Spleen (tissue), 13 donors: Measurements from ENCODE around the gene RPGRIP1. TPM values are rescaled to one million over a fixed set of nuclear protein-coding genes. Genes with fewer than 3 reads are reported as not detected.

Experiments used
- DNase-seq: peaks from one replicate; pipeline ENCODE4 v3.0.0-alpha.2; 2020
- H3K27ac ChIP-seq, 8 donors: fragments of 200-600 bp; sonication (generic) in 7 of 8; 1 replicate in 4 of 8; 2 replicates in 4 of 8; pipeline versions ENCODE4 v1.5.0 to v1.8.0; 2016 to 2021; ENCODE audit warnings: inconsistent platforms in 4 of 8, mild to moderate bottlenecking in 4 of 8, moderate library complexity in 1 of 8
- H3K27me3 ChIP-seq, 7 donors: fragments of 200-600 bp; sonication (generic) in 6 of 7; replicated peaks in 1 of 7; 1 replicate in 4 of 7; 2 replicates in 3 of 7; pipeline versions ENCODE4 v1.5.0 to v1.8.0; 2016 to 2021; ENCODE audit warnings: inconsistent platforms in 3 of 7, mild to moderate bottlenecking in 1 of 7
- H3K36me3 ChIP-seq, 6 donors: fragments of 200-600 bp; sonication (generic) in 5 of 6; 1 replicate in 4 of 6; 2 replicates in 2 of 6; pipeline versions ENCODE4 v1.5.0 to v1.8.0; 2016 to 2021; ENCODE audit warnings: inconsistent platforms in 2 of 6
- H3K4me1 ChIP-seq, 6 donors: fragments of 200-600 bp; sonication (generic) in 5 of 6; 1 replicate in 3 of 6; 2 replicates in 3 of 6; pipeline versions ENCODE4 v1.5.0 to v1.8.0; 2016 to 2021; ENCODE audit warnings: inconsistent platforms in 3 of 6
- H3K4me3 ChIP-seq, 8 donors: fragments of 200-600 bp; sonication (generic) in 7 of 8; 1 replicate in 4 of 8; 2 replicates in 4 of 8; pipeline versions ENCODE4 v1.5.0 to v1.8.0; 2016 to 2021; ENCODE audit warnings: inconsistent platforms in 4 of 8, mild to moderate bottlenecking in 4 of 8, moderate library complexity in 2 of 8
- H3K9me3 ChIP-seq, 8 donors: fragments of 200-600 bp; sonication (generic) in 7 of 8; 1 replicate in 4 of 8; 2 replicates in 4 of 8; pipeline versions ENCODE4 v1.5.0 to v1.8.0; 2016 to 2021; ENCODE audit warnings: inconsistent platforms in 4 of 8
- POLR2A ChIP-seq, 3 donors: fragments of 450-650 bp; IDR thresholded peaks; one replicate each; pipeline ENCODE4 v1.5.1; 2017; ENCODE audit warnings: antibody characterized with exemption in 3 of 3, mild to moderate bottlenecking in 1 of 3
- POLR2AphosphoS5 ChIP-seq, 3 donors: sonication (generic); formaldehyde crosslinking; IDR thresholded peaks; one replicate each; pipeline ENCODE4 v1.5.1; 2017; ENCODE audit warnings: antibody characterized with exemption in 3 of 3
- WGBS, 5 donors: extraction: QIAGEN DNeasy Blood & Tissue Kit in 3 of 5; methylation state at CpG; one replicate each; pipeline versions ENCODE4 v1.1.5 to v1.1.7; 2013 to 2018; 5-methylcytosine and 5-hydroxymethylcytosine counted together
- intact Hi-C: fragments of 100-400 bp; cut with DNase I; formaldehyde crosslinking; loops from one replicate; pipeline ENCODE4 v1.15.0; 2023; ENCODE audit warnings: low total_unique reads
- long read RNA-seq, 2 donors: transcript quantifications; one replicate each; lab custom pipeline, GENCODE V29; 2026
- polyA plus RNA-seq, 3 donors: library from polyadenylated mRNA; stranded (reverse); fragments of 200-250 nt; gene quantifications; one replicate each; pipeline ENCODE4 v1.2.1, GENCODE V29; 2013
- total RNA-seq, 7 donors: library from RNA; depleted of rRNA in 3 of 7; stranded (reverse); fragments of >200 nt in 3 of 7; fragmentation: NEBNext Ultra II Directional in 4 of 7; extraction: Animal tissue kit (Norgen Biotek cat#: 25700) in 4 of 7; gene quantifications; one replicate each; pipeline versions ENCODE4 v1.1.0 to v1.2.1, GENCODE V29; 2016 to 2021
- TF ChIP-seq, protein P1 (sequence below), 11 experiments: fragments of 200-600 bp in 7 of 11; fragments of 450-650 bp in 4 of 11; sonication (generic) in 4 of 11; IDR thresholded peaks in 8 of 11; conservative IDR thresholded peaks in 3 of 11; 1 replicate in 7 of 11; 2 replicates in 4 of 11; pipeline versions ENCODE4 v1.4.0 to v1.8.0; 2016 to 2021; ENCODE audit warnings: antibody characterized with exemption in 11 of 11, inconsistent platforms in 4 of 11, mild to moderate bottlenecking in 1 of 11
- donor health status: healthy with polysubstance abuse.
- donor health status: DM: no; HTN: no; CAD: no; lungs with moderate emphysema.
- donor health status: DM: no; HTN: no; CAD: no.
- donor health status: Bipolar disorder and iron deficiency.
- donor health status: healthy.
- donor health status: DM: no; HTN: no; CAD: no.
- donor health status: DM: yes; HTN: yes; CAD: no.

RPGRIP1 gene
- total RNA-seq (1 to 10 TPM in 3 of 7 donors, under 1 TPM in 4; 0.33 to 4.0 (median 0.87) TPM), polyA plus RNA-seq (1 to 10 TPM in 1 of 3 donors, under 1 TPM in 2; 0.46 to 1.3 (median 0.61) TPM)
- long read RNA-seq, donor 1, partial matches to known transcripts: 38 of 44 reads
- long read RNA-seq, donor 1, other reads (novel, unspliced or antisense): 6 of 44 reads
- long read RNA-seq, donor 2, partial matches to known transcripts: 42 of 42 reads
- long read RNA-seq, donor 2, other reads (novel, unspliced or antisense): 0 of 42 reads

DNA sequence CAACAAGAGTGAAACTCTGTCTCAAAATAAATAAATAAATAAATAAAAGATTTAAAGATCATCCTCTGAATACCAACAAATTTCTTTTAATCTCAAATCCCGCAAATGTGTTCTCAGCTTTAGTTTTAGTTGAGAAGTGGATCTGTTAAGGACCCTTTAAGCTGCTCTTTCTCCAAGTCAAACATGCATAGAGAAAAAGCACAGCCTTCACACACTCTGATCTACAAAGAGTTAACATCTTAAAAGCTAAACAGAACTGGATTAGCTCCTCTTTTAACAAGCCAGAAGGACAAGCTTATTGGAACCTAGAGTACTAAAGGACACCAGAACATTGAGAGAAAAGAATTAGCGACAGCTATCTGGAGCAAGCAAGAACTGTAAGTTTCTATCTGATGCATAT, at the start of gene RPGRIP1:
Gene RPGRIP1 (plus strand): TSS at position 301 of the 400 bp plus-strand sequence. CDS start 7,894 bp downstream, outside the sequence.
- H3K4me1 ChIP-seq: peaks cover 0 to 8% (median 0%) of the 10 kb centered on the region in 6 donors
- H3K36me3 ChIP-seq: no peaks in the 10 kb centered on the region
- H3K27ac ChIP-seq: peak within 1 kb of the TSS in 1 of 8 donors; percentile 3
- H3K4me3 ChIP-seq: no peak within 1 kb of the TSS
- 87 to 98% (median 95%) methylated on average over 2 of the region's 2 CpGs for WGBS, 5 donors
- no peak for TF ChIP-seq POLR2AphosphoS5 (IDR thresholded peaks at IDR 0.05)
- TF ChIP-seq, protein P1, sequence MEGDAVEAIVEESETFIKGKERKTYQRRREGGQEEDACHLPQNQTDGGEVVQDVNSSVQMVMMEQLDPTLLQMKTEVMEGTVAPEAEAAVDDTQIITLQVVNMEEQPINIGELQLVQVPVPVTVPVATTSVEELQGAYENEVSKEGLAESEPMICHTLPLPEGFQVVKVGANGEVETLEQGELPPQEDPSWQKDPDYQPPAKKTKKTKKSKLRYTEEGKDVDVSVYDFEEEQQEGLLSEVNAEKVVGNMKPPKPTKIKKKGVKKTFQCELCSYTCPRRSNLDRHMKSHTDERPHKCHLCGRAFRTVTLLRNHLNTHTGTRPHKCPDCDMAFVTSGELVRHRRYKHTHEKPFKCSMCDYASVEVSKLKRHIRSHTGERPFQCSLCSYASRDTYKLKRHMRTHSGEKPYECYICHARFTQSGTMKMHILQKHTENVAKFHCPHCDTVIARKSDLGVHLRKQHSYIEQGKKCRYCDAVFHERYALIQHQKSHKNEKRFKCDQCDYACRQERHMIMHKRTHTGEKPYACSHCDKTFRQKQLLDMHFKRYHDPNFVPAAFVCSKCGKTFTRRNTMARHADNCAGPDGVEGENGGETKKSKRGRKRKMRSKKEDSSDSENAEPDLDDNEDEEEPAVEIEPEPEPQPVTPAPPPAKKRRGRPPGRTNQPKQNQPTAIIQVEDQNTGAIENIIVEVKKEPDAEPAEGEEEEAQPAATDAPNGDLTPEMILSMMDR (IDR thresholded peaks at IDR 0.05 in 8 of 11, conservative IDR thresholded peaks at IDR 0.05 in 3 of 11): no peak
- no peak for TF ChIP-seq POLR2A (IDR thresholded peaks at IDR 0.05)
- DNase-seq: no peak
- H3K27me3 ChIP-seq: no peaks in the 10 kb centered on the region
- no peaks in the 10 kb centered on the region for H3K9me3 ChIP-seq
- intact Hi-C loops: no loop called here

DNA sequence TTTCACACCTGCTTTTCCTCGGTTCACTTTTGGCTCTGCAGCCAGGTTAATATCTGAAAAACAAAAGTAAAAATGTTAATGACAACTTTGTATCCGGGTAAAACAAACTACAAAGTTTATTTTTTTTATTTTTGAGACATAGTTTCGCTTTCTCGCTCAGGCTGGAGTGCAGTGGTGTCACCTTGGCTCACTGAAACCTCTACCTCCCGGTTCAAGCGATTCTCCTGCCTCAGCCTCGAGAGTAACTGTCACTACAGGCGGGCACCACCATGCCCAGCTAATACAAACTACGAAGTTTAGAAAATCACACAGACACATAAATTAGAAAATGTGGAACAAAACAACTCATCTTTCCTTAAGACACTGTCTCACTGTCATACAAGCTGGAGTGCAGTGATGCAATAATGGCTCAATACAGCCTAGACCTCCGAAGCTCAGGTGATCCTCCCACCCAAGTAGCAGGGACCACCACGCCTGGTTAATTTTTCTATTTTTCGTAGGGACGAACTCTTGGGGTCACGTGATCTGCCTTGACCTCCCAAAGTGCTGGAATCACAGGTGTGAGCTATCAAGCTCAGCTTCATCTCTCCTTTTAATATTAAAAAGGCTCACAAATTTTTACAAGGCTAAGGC, 48.7 kb upstream of the RPGRIP1 start:
- H3K4me3 ChIP-seq: peak overlapping the region in 1 of 8 donors; percentile 21
- peak overlapping the region in 5 of 8 donors; percentile 23 to 61 (median 53) for H3K27ac ChIP-seq

DNA sequence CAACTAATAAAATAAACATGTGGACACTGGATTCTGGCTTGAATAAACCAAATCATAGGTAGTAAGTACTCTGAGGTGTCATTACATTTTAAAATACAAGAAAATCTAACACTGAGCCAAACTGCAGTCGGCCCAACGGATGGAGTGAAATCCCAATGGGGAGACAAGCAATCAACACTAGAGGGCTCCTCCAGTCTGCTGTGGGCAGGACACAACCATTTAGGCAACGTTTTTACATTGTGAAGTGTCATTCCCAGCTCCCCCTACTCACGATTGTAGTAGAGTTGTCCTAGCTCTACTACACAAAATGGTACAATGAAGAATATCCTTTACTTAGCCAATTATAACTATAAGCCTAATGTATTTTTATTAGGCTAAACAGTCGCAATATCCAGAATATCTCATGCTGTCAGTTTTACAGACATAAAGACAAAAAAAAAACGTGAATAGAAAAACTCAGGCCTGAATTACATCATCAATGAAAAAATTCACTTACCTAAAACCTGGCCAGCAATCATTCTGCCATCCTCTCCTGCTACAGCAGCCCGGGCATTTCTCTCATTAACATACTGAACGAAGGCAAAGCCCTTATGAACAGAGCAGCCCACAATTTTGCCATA, 46.3 kb upstream of the RPGRIP1 start:
- intact Hi-C loops: loop anchor here (10.0 kb wide), 1 partner anchor 151 kb away; the partner anchor contains the start of gene SUPT16H

More for the DNA sequence above, 48.7 kb upstream of the RPGRIP1 start:
- no peak for DNase-seq
- no peak for TF ChIP-seq POLR2A (IDR thresholded peaks at IDR 0.05)
- TF ChIP-seq, protein P1 (IDR thresholded peaks at IDR 0.05 in 8 of 11, conservative IDR thresholded peaks at IDR 0.05 in 3 of 11): no peak
- TF ChIP-seq POLR2AphosphoS5 (IDR thresholded peaks at IDR 0.05): peak in 1 of 3 donors; percentile 41
- intact Hi-C loops: loop anchor here (10.0 kb wide), 1 partner anchor 154 kb away; the partner anchor contains the start of gene SUPT16H
- 70 to 81% (median 79%) methylated on average over 14 of the region's 14 CpGs for WGBS, 5 donors
- Histone ChIP-seq H3K4me1 (peaks cover 27 to 99% (median 76%) of the 10 kb centered on the region in 6 donors), H3K9me3 (no peaks in the 10 kb centered on the region), H3K36me3 (peaks cover 0 to 97% (median 79%) of the 10 kb centered on the region in 6 donors), H3K27me3 (no peaks in the 10 kb centered on the region)

More for the DNA sequence above, 46.3 kb upstream of the RPGRIP1 start:
- 49 to 73% (median 56%) methylated on average over 8 of the region's 8 CpGs for WGBS, 5 donors
- Histone ChIP-seq H3K4me1 (peaks cover 30 to 100% (median 92%) of the 10 kb centered on the region in 6 donors), H3K27ac (peak overlapping the region in 1 of 8 donors; percentile 10), H3K4me3 (no peak overlapping the region), H3K9me3 (no peaks in the 10 kb centered on the region), H3K36me3 (peaks cover 0 to 96% (median 63%) of the 10 kb centered on the region in 6 donors), H3K27me3 (no peaks in the 10 kb centered on the region)
- TF ChIP-seq POLR2AphosphoS5 (IDR thresholded peaks at IDR 0.05) (peak in 1 of 3 donors; percentile 42), POLR2A (IDR thresholded peaks at IDR 0.05) (no peak)
- TF ChIP-seq, protein P1 (IDR thresholded peaks at IDR 0.05 in 8 of 11, conservative IDR thresholded peaks at IDR 0.05 in 3 of 11): peak in 2 of 11 experiments; percentile 17 to 20
- no peak for DNase-seq
